ENCODE measurements around the gene PRX. TPM values are rescaled to one million over a fixed set of nuclear protein-coding genes. Genes with fewer than 3 reads are reported as not detected.

Gene PRX
- total and polyA plus RNA-seq, 2 of the 13 experiments (the other 11 are each of a cell fraction or from before 2014, with no cell fraction given), result 0.66 TPM

- no peak for TF ChIP-seq ETS1 (CRISPR knock-in tag; IDR thresholded peaks at IDR 0.05)
- no peak for TF ChIP-seq ZBTB38 (CRISPR knock-in tag; IDR thresholded peaks at IDR 0.05)
- no peak for TF ChIP-seq ZNF547 (CRISPR knock-in tag; IDR thresholded peaks at IDR 0.05)
- TF ChIP-seq ZNF768 (CRISPR knock-in tag; IDR thresholded peaks at IDR 0.05), result no peak
- TF ChIP-seq ZBTB4 (CRISPR knock-in tag; IDR thresholded peaks at IDR 0.05; ENCODE audit: borderline replicate concordance), result no peak
- peak; percentile 58; the same call in 1 of the 2 replicates for TF ChIP-seq ERF (CRISPR knock-in tag; IDR thresholded peaks at IDR 0.05)
- no peak for TF ChIP-seq RBM22 (optimal IDR thresholded peaks at IDR 0.05; ENCODE audit: low read length)
- no peak for TF ChIP-seq PAF1 (CRISPR knock-in tag; IDR thresholded peaks at IDR 0.05)
- TF ChIP-seq SP140L (CRISPR knock-in tag; IDR thresholded peaks at IDR 0.05; ENCODE audit: borderline replicate concordance), result no peak
- TF ChIP-seq JUNB (CRISPR knock-in tag; IDR thresholded peaks at IDR 0.05; ENCODE audit: borderline replicate concordance), result no peak
- peak; percentile 37; the same call in 1 of the 2 replicates for TF ChIP-seq YEATS2 (CRISPR knock-in tag; IDR thresholded peaks at IDR 0.05; ENCODE audit: borderline replicate concordance)
- no peak for TF ChIP-seq ZNF883 (CRISPR knock-in tag; IDR thresholded peaks at IDR 0.05; ENCODE audit: not compliant biosample characterization)
- no peak for TF ChIP-seq HOXA7 (CRISPR knock-in tag; IDR thresholded peaks at IDR 0.05)
- no peak for TF ChIP-seq JDP2 (CRISPR knock-in tag; IDR thresholded peaks at IDR 0.05; ENCODE audit: borderline replicate concordance)
- TF ChIP-seq ZNF230 (CRISPR knock-in tag; IDR thresholded peaks at IDR 0.05), result no peak
- TF ChIP-seq ZNF556 (CRISPR knock-in tag; IDR thresholded peaks at IDR 0.05; ENCODE audit: borderline replicate concordance), result peak; percentile 59; the same call in 1 of the 2 replicates
- TF ChIP-seq THAP11 (CRISPR knock-in tag; IDR thresholded peaks at IDR 0.05), result 0 out of 2 replicates have a peak, but pooled peaks have one; percentile 33
- no peak for TF ChIP-seq RARG (CRISPR knock-in tag; IDR thresholded peaks at IDR 0.05; ENCODE audit: low read depth)
- no peak for TF ChIP-seq GTF3A (CRISPR knock-in tag; conservative IDR thresholded peaks at IDR 0.05)
- TF ChIP-seq JARID2 (CRISPR knock-in tag; IDR thresholded peaks at IDR 0.05; ENCODE audit: insufficient replicate concordance), result no peak
- peak; percentile 35; the same call in 1 of the 2 replicates for TF ChIP-seq FOXO1 (CRISPR knock-in tag; IDR thresholded peaks at IDR 0.05)
- no peak for TF ChIP-seq ZNF235 (CRISPR knock-in tag; IDR thresholded peaks at IDR 0.05; ENCODE audit: borderline replicate concordance)
- TF ChIP-seq ZNF563 (CRISPR knock-in tag; IDR thresholded peaks at IDR 0.05), result peak; percentile 66; the same call in 1 of the 2 replicates
- TF ChIP-seq AGO2 (optimal IDR thresholded peaks at IDR 0.05; ENCODE audit: low read depth, low read length), result no peak
- no peak for TF ChIP-seq ZMAT5 (CRISPR knock-in tag; IDR thresholded peaks at IDR 0.05; ENCODE audit: borderline replicate concordance, low read depth)
- no peak for TF ChIP-seq RAD51 (IDR thresholded peaks at IDR 0.05; ENCODE audit: borderline replicate concordance)
- TF ChIP-seq NAIF1 (CRISPR knock-in tag; IDR thresholded peaks at IDR 0.05; ENCODE audit: borderline replicate concordance), result no peak
- peak; percentile 74; the same call in 1 of the 2 replicates for TF ChIP-seq NR2C2 (CRISPR knock-in tag; IDR thresholded peaks at IDR 0.05; ENCODE audit: borderline replicate concordance)
These were observed 48.6 kb upstream of the PRX start (continued) for GRCh38 chr19:40461669-40462221.

Data from HepG2 (cell line).